Astrocyte of the cerebellum (primary cell): ENCODE results near the gene PCDHB15.
"Not testable (repeated sequence)": the region's sequence is repeated elsewhere in the genome, so short reads cannot be mapped to it uniquely, and the experiment has no call there.

Source experiments
- DNase-seq: peaks from one replicate; pipeline ENCODE4 v3.0.0-alpha.2; 2011; ENCODE audit warnings: low read depth
- H3K4me3 ChIP-seq: 2 replicates; pipeline ENCODE4 v1.5.1; 2011; ENCODE audit warnings: mild to moderate bottlenecking, low read depth, low read length, moderate library complexity
- in situ Hi-C: cut with HindIII; loops from 2 replicates; pipeline ENCODE4 v1.10.0; 2017; ENCODE audit warnings: low sequenced_read_pairs
- TF ChIP-seq, protein P1 (sequence below): IDR thresholded peaks from 2 replicates; pipeline ENCODE4 v1.5.1; 2012; ENCODE audit warnings: low read length, low read depth, moderate library complexity, mild to moderate bottlenecking; ENCODE audit errors: missing control alignments

Gene PCDHB15

DNA sequence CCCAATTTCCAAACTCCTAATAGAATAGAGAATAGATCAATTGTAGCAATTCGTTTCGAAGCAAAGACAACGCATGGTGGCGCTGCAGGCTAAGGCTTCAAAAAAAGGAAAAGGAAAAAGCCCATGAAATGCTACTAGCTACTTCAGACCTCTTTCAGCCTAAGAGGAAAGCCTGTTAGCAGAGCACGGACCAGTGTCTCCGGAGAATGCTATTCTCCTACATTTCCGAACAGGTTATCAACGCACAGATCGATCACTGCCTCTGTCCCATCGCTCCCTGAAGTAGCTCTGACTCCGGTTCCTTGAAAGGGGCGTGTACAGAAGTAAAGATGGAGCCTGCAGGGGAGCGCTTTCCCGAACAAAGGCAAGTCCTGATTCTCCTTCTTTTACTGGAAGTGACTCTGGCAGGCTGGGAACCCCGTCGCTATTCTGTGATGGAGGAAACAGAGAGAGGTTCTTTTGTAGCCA, at the start of gene PCDHB15:
Gene PCDHB15 (plus strand): TSS at position 146 of the 468 bp plus-strand sequence. CDS start 184 bp downstream, at position 330.
- in situ Hi-C loops = no loop called here
- TF ChIP-seq, protein P1, sequence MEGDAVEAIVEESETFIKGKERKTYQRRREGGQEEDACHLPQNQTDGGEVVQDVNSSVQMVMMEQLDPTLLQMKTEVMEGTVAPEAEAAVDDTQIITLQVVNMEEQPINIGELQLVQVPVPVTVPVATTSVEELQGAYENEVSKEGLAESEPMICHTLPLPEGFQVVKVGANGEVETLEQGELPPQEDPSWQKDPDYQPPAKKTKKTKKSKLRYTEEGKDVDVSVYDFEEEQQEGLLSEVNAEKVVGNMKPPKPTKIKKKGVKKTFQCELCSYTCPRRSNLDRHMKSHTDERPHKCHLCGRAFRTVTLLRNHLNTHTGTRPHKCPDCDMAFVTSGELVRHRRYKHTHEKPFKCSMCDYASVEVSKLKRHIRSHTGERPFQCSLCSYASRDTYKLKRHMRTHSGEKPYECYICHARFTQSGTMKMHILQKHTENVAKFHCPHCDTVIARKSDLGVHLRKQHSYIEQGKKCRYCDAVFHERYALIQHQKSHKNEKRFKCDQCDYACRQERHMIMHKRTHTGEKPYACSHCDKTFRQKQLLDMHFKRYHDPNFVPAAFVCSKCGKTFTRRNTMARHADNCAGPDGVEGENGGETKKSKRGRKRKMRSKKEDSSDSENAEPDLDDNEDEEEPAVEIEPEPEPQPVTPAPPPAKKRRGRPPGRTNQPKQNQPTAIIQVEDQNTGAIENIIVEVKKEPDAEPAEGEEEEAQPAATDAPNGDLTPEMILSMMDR = no peak
- DNase-seq = no peak
- peak within 1 kb of the TSS; percentile 9 for H3K4me3 ChIP-seq

DNA sequence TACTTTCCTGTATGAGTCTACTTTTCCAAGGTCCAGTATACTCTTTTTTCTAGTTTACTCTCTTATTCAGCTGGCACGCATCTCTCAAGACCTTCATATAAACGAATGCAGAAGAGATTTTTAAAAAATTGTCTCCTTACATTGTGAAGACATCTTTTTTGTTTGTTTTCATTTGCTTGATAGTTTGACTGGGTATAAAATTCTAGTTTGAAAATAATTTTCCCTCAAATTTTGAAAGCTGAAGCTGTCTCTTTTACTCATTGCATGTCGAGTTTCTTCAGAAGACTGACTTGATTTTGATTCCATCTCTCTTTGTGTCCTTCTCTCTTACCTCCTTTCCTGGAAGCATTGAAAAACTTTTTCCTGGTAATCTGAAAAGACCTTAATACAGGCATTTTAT, 48.8 kb upstream of the PCDHB15 start:
- in situ Hi-C loops = no loop called here
- no peak overlapping the region for H3K4me3 ChIP-seq
- DNase-seq = no peak
- TF ChIP-seq, protein P1 = no peak

DNA sequence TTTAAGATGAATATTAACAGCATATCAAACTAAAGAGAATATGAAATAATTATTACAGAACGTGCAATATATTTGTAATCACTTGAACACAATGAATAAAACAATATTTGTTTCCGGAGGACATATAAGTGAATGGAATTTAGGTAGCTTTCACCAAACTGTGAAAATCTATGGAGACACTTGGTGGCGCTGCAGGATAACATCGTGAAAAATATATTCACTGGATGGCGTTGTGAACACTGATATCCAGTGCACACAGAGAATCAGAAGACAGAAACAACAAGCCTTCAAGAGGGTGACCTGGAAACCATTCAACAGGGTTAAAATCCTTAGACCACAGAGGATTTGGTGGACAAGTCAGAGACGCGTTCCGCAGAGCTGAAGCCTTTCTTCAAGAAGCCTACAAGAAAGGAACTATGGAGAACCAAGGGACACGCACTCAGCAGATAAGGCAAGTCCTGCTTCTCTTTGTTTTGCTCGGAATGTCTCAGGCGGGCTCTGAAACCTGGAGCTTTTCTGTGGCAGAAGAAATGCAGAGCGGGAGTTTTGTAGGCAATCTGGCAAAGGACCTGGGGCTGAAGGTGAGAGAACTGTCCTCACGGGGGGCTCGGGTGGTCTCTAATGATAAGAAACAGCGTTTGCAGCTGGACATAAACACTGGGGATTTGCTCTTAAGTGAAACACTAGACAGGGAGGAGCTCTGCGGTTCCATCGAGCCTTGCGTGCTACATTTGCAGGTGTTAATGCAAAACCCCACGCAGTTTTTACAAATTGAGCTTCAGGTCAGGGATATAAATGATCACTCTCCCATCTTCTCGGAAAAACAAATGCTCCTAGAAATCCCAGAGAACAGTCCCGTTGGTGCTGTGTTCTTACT, 45.6 kb upstream of the PCDHB15 start, which contains the start of gene PCDHB11:
Gene PCDHB11 (plus strand): TSS at position 269 of the 877 bp plus-strand sequence. CDS start 148 bp downstream, at position 417.
- TF ChIP-seq, protein P1 = no peak
- H3K4me3 ChIP-seq = no peak within 1 kb of the TSS
- DNase-seq = no peak
- in situ Hi-C loops = no loop called here

DNA sequence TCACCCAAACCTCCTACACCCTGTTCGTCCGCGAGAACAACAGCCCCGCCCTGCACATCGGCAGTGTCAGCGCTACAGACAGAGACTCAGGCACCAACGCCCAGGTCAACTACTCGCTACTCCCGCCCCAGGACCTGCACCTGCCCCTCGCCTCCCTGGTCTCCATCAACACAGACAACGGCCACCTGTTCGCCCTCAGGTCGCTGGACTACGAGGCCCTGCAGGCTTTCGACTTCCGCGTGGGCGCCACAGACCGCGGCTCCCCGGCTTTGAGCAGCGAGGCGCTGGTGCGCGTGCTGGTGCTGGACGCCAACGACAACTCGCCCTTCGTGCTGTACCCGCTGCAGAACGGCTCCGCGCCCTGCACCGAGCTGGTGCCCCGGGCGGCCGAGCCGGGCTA, 44.1 kb upstream of the PCDHB15 start:
- H3K4me3 ChIP-seq, DNase-seq, in situ Hi-C loops: not testable (repeated sequence)

DNA sequence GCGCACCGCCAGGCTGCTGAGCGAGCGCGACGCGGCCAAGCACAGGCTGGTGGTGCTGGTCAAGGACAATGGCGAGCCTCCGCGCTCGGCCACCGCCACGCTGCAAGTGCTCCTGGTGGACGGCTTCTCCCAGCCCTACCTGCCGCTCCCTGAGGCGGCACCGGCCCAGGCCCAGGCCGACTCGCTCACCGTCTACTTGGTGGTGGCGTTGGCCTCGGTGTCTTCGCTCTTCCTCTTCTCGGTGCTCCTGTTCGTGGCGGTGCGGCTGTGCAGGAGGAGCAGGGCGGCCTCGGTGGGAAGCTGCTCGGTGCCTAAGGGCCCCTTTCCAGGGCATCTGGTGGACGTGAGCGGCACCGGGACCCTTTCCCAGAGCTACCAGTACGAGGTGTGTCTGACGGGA, 43.5 kb upstream of the PCDHB15 start:
- H3K4me3 ChIP-seq, in situ Hi-C loops, DNase-seq: not testable (repeated sequence)

DNA sequence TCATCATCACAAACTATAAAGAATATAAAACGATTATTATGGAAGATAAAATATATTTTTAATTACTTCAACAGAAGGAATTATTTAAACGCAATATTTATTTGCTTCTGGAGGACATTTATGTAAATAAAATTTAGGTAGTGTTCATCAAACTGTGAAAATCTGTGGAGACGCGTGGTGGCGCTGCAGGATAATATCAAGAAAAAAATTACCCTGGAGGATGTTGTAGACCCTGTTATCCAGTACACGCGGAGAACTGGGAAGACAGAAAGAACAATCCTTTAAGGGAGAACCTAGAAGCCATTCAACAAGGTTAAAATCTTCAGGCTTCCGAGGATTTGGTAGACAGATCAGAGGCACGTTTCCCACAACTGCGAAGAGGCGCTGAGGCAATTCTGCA, 36.7 kb upstream of the PCDHB15 start, which contains the start of gene PCDHB12:
Gene PCDHB12 (plus strand): TSS at position 242 of the 400 bp plus-strand sequence. CDS start 189 bp downstream, outside the sequence.
- H3K4me3 ChIP-seq = no peak within 1 kb of the TSS
- no peak for DNase-seq
- in situ Hi-C loops = no loop called here
- TF ChIP-seq, protein P1 = no peak

DNA sequence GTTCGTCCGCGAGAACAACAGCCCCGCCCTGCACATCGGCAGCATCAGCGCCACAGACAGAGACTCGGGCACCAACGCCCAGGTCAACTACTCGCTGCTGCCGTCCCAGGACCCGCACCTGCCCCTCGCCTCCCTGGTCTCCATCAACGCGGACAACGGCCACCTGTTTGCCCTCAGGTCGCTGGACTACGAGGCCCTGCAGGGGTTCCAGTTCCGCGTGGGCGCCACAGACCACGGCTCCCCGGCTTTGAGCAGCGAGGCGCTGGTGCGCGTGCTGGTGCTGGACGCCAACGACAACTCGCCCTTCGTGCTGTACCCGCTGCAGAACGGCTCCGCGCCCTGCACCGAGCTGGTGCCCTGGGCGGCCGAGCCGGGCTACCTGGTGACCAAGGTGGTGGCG, 34.9 kb upstream of the PCDHB15 start:
- in situ Hi-C loops, DNase-seq, H3K4me3 ChIP-seq: not testable (repeated sequence)

DNA sequence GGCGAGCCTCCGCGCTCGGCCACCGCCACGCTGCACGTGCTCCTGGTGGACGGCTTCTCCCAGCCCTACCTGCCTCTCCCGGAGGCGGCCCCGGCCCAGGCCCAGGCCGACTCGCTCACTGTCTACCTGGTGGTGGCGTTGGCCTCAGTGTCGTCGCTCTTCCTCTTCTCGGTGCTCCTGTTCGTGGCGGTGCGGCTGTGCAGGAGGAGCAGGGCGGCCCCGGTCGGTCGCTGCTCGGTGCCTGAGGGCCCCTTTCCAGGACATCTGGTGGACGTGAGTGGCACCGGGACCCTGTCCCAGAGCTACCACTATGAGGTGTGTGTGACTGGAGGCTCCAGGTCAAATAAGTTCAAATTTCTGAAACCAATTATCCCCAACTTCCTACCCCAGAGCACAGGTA, 34.3 kb upstream of the PCDHB15 start:
- DNase-seq, H3K4me3 ChIP-seq, in situ Hi-C loops: not testable (repeated sequence)

DNA sequence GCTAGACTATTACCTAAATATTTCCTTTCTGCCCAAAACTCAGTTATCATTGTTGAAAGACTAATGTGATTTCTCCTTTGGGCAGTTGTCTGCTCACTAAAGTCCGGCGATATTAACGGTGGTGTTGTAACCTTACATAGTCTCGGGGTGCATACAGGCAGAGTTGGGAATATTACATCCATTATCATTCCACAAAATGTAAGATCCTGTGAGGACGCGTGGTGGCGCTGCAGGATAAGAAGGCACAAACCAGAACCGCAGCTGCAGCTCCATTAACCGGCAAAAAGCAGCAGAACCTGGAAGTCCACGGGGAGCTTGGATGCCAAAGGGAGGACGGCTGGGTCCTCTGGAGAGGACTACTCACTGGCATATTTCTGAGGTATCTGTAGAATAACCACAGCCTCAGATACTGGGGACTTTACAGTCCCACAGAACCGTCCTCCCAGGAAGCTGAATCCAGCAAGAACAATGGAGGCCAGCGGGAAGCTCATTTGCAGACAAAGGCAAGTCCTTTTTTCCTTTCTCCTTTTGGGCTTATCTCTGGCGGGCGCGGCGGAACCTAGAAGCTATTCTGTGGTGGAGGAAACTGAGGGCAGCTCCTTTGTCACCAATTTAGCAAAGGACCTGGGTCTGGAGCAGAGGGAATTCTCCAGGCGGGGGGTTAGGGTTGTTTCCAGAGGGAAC, 31.4 kb upstream of the PCDHB15 start, which contains the start of gene PCDHB13:
Gene PCDHB13 (plus strand): TSS at position 264 of the 684 bp plus-strand sequence. CDS start 205 bp downstream, at position 469.
- in situ Hi-C loops, DNase-seq, H3K4me3 ChIP-seq: not testable (repeated sequence)

DNA sequence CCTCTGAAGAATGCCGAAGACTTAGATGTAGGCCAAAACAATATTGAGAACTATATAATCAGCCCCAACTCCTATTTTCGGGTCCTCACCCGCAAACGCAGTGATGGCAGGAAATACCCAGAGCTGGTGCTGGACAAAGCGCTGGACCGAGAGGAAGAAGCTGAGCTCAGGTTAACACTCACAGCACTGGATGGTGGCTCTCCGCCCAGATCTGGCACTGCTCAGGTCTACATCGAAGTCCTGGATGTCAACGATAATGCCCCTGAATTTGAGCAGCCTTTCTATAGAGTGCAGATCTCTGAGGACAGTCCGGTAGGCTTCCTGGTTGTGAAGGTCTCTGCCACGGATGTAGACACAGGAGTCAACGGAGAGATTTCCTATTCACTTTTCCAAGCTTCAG, 30.6 kb upstream of the PCDHB15 start:
- DNase-seq, in situ Hi-C loops, H3K4me3 ChIP-seq: not testable (repeated sequence)

DNA sequence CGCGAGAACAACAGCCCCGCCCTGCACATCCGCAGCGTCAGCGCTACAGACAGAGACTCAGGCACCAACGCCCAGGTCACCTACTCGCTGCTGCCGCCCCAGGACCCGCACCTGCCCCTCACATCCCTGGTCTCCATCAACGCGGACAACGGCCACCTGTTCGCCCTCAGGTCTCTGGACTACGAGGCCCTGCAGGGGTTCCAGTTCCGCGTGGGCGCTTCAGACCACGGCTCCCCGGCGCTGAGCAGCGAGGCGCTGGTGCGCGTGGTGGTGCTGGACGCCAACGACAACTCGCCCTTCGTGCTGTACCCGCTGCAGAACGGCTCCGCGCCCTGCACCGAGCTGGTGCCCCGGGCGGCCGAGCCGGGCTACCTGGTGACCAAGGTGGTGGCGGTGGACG, 29.7 kb upstream of the PCDHB15 start:
- DNase-seq, in situ Hi-C loops, H3K4me3 ChIP-seq: not testable (repeated sequence)

DNA sequence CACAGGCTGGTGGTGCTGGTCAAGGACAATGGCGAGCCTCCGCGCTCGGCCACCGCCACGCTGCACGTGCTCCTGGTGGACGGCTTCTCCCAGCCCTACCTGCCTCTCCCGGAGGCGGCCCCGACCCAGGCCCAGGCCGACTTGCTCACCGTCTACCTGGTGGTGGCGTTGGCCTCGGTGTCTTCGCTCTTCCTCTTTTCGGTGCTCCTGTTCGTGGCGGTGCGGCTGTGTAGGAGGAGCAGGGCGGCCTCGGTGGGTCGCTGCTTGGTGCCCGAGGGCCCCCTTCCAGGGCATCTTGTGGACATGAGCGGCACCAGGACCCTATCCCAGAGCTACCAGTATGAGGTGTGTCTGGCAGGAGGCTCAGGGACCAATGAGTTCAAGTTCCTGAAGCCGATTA, 29.2 kb upstream of the PCDHB15 start:
- DNase-seq, in situ Hi-C loops, H3K4me3 ChIP-seq: not testable (repeated sequence)
